MM.1S (cell line): ENCODE measurements around the gene CPA5.

Experiments used
- CTCF ChIP-seq: fragments of 300-600 bp; sonication (generic); IDR thresholded peaks from 2 replicates; pipeline ENCODE4 v1.5.1; 2016; ENCODE audit warnings: antibody characterized with exemption, low read length, mixed read lengths
- EZH2 ChIP-seq: fragments of 300-600 bp; sonication (generic); optimal IDR thresholded peaks from 2 replicates; pipeline ENCODE3; 2017; ENCODE audit warnings: low read depth, mild to moderate bottlenecking, antibody characterized with exemption, low read length, mixed read lengths
- EZH2phosphoT487 ChIP-seq: fragments of 300-600 bp; sonication (generic); IDR thresholded peaks from 2 replicates; pipeline ENCODE4 v1.6.1; 2018; ENCODE audit warnings: antibody characterized with exemption, low read length

GRCh38 chr7:130365088-130365487 lies 20.5 kb downstream of the CPA5 start:
- TF ChIP-seq CTCF (no peak), EZH2 (no peak), EZH2phosphoT487 (no peak)
